Measurements from ENCODE around the gene PTPRG. TPM values are rescaled to one million over a fixed set of nuclear protein-coding genes. Genes with fewer than 3 reads are reported as not detected.

Gene PTPRG
- total RNA-seq, 3 donors from 2014 or later, result 28.9 to 54.7 (median 40.4) TPM

GRCh38 chr3:61733876-61734275, 172.5 kb downstream of the PTPRG start:
- ATAC-seq, result no peak
- intact Hi-C loops (cut with DNase I, micrococcal nuclease), result no loop called here

GRCh38 chr3:61734749-61735686, 173.6 kb downstream of the PTPRG start:
- DNase-seq (no peak), ATAC-seq (no peak)
- Histone ChIP-seq H3K9me3 (no peaks in the 10 kb centered on the region), H3K4me3 (no peak overlapping the region), H3K36me3 (ENCODE audit: low read depth) (no peaks in the 10 kb centered on the region), H3K4me1 (ENCODE audit: low read depth) (no peaks in the 10 kb centered on the region)
- TF ChIP-seq CTCF (IDR thresholded peaks at IDR 0.05), result no peak
- intact Hi-C loops (cut with DNase I, micrococcal nuclease), result no loop called here

More at GRCh38 chr3:61733876-61734275, 172.5 kb downstream of the PTPRG start:
- no peak for TF ChIP-seq CTCF (IDR thresholded peaks at IDR 0.05)
- DNase-seq, result no peak
- Histone ChIP-seq H3K4me1 (ENCODE audit: low read depth) (peaks cover 3% of the 10 kb centered on the region), H3K4me3 (no peak overlapping the region), H3K36me3 (ENCODE audit: low read depth) (no peaks in the 10 kb centered on the region), H3K9me3 (no peaks in the 10 kb centered on the region)

DNA sequence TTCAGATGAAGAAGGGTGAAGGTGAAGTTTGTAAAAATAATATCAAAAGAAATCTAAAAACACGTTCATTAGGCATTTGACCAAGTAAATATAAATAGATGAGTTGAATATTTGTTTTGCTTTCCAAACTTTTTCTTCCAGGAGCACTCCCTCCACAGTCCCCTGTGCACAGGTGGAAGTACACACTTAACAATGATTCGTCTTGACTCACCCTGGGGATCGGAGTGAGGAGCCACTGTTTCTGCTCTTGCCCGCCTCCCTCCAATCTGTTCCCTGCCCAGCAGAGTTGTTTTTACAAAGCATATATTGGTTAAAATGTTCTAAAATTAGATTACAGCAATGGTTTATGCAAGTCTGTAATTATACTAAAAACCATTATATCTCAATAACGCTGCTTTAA, 175.1 kb downstream of the PTPRG start:
- ATAC-seq (no peak), DNase-seq (no peak)
- Histone ChIP-seq H3K4me1 (ENCODE audit: low read depth) (no peaks in the 10 kb centered on the region), H3K9me3 (no peaks in the 10 kb centered on the region), H3K36me3 (ENCODE audit: low read depth) (no peaks in the 10 kb centered on the region), H3K4me3 (no peak overlapping the region)
- intact Hi-C loops (cut with DNase I, micrococcal nuclease), result no loop called here
- TF ChIP-seq CTCF (IDR thresholded peaks at IDR 0.05), result no peak

DNA sequence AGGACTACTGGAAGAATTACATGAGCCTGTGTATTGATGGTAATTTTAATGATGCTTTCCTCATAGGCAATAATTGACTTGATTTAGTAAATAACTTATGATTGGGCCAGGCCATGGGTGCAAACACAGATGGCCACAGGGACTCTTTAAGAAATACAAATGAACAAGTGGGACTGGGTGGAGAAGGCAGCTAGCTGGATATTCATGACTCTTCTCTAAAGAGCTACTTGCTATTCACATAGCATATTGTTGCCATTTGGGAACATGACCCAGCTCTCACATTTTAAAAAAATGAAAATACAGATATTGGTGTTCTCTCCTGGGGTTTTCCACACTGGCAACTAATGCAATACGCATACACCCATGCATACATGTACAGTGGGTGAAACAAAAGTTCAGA, 178.3 kb downstream of the PTPRG start:
- TF ChIP-seq CTCF (IDR thresholded peaks at IDR 0.05), result no peak
- H3K4me3 ChIP-seq, result no peak overlapping the region
- H3K9me3 ChIP-seq, result no peaks in the 10 kb centered on the region
- no peaks in the 10 kb centered on the region for H3K36me3 ChIP-seq (ENCODE audit: low read depth)
- DNase-seq (no peak), ATAC-seq (no peak)
- H3K4me1 ChIP-seq (ENCODE audit: low read depth), result no peaks in the 10 kb centered on the region
- intact Hi-C loops (cut with DNase I, micrococcal nuclease), result no loop called here

DNA sequence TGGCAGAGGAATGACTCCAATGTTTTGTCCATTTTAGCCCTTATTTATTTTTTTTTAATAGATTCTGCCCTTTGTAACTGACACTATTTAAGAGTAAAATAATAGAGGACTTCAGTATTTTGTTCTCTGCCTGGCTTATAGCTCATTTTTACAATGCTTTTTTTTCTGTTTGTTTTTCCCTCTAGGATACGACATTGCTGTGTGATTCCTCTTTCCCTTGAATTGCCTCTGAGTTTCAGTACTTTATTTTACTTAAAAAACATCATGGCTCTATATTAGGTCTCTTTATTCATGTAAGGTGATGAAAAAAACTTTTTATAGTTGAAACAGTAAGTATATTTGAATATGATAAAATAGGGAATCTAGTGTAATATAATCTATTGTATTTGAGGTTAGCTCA, 179.1 kb downstream of the PTPRG start:
- intact Hi-C loops (cut with DNase I, micrococcal nuclease), result no loop called here
- H3K9me3 ChIP-seq, result no peaks in the 10 kb centered on the region
- TF ChIP-seq CTCF (IDR thresholded peaks at IDR 0.05), result no peak
- ATAC-seq (no peak), DNase-seq (no peak)
- no peaks in the 10 kb centered on the region for H3K36me3 ChIP-seq (ENCODE audit: low read depth)
- H3K4me3 ChIP-seq, result no peak overlapping the region
- no peaks in the 10 kb centered on the region for H3K4me1 ChIP-seq (ENCODE audit: low read depth)

Data from mucosa of descending colon (tissue), 3 donors.